PC-9 (cell line): ENCODE data around the gene LMX1B. TPM values are rescaled to one million over a fixed set of nuclear protein-coding genes. Genes with fewer than 3 reads are reported as not detected.
"Not testable (repeated sequence)": the region's sequence is repeated elsewhere in the genome, so short reads cannot be mapped to it uniquely, and the experiment has no call there.

Experiments used
- BruUV-seq: library from RNA; stranded (reverse); fragments of 400-500 nt; replicated peaks from 2 replicates; lab custom pipeline; 2021; lab: Mats Ljungman, UMichigan
- CTCF ChIA-PET: fragments of 300-600 bp; sonication (Branson Sonifier 250); formaldehyde crosslinking; loops from one replicate; lab custom pipeline; 2022; ENCODE audit warnings: antibody characterized with exemption; lab: Charles Lee
- POLR2A ChIA-PET: fragments of 300-600 bp; sonication (Branson Sonifier 250); formaldehyde crosslinking; loops from one replicate; lab custom pipeline; 2022; ENCODE audit warnings: antibody characterized with exemption; ENCODE audit not compliant: unreplicated experiment; lab: Charles Lee
- DNase-seq, 2 experiments: peaks; one replicate each; pipeline versions ENCODE4 v3.0.0 to v3.0.0-alpha.2; 2015 to 2022; ENCODE audit warnings: mixed read lengths in 1 of 2
- H2AFZ ChIP-seq: fragments of 200-600 bp; sonication (generic); 2 replicates; pipeline ENCODE4 v1.8.1; 2017; ENCODE audit warnings: antibody characterized with exemption
- H3F3A ChIP-seq: fragments of 200-600 bp; sonication (generic); 2 replicates; pipeline ENCODE4 v1.8.1; 2017; ENCODE audit warnings: antibody characterized with exemption, mild to moderate bottlenecking, low read depth; ENCODE audit not compliant: insufficient read depth
- H3K27ac ChIP-seq: fragments of 200-600 bp; sonication (generic); 2 replicates; pipeline ENCODE4 v1.6.1; 2016; ENCODE audit warnings: mixed run types
- H3K27me3 ChIP-seq: fragments of 200-600 bp; sonication (generic); 2 replicates; pipeline ENCODE4 v1.6.1; 2016; ENCODE audit warnings: low read depth, mixed run types; ENCODE audit not compliant: insufficient read depth
- H3K36me3 ChIP-seq: fragments of 200-600 bp; sonication (generic); 2 replicates; pipeline ENCODE4 v1.6.1; 2016; ENCODE audit warnings: low read depth, mixed run types
- H3K4me1 ChIP-seq: fragments of 200-600 bp; sonication (generic); replicated peaks from 2 replicates; pipeline ENCODE4 v1.6.1; 2016; ENCODE audit warnings: mixed run types; ENCODE audit not compliant: insufficient read depth
- H3K4me2 ChIP-seq: fragments of 200-600 bp; sonication (generic); 2 replicates; pipeline ENCODE4 v1.6.1; 2017; ENCODE audit warnings: mixed run types
- H3K4me3 ChIP-seq: fragments of 200-600 bp; sonication (generic); 2 replicates; pipeline ENCODE4 v1.6.1; 2016; ENCODE audit warnings: mixed run types
- H3K79me2 ChIP-seq: fragments of 200-600 bp; sonication (generic); 2 replicates; pipeline ENCODE4 v1.6.1; 2017; ENCODE audit warnings: low read depth, mixed run types
- H3K9me2 ChIP-seq: fragments of 200-600 bp; sonication (generic); 2 replicates; pipeline ENCODE4 v1.8.1; 2017; ENCODE audit warnings: mild to moderate bottlenecking; ENCODE audit not compliant: insufficient read depth
- H3K9me3 ChIP-seq: fragments of 200-600 bp; sonication (generic); 2 replicates; pipeline ENCODE4 v1.8.1; 2016; ENCODE audit warnings: low read depth; ENCODE audit not compliant: insufficient read depth
- H4K20me1 ChIP-seq: fragments of 200-600 bp; sonication (generic); 2 replicates; pipeline ENCODE4 v1.8.1; 2017; ENCODE audit not compliant: insufficient read depth
- EZH2 ChIP-seq: fragments of 200-600 bp; sonication (generic); IDR thresholded peaks from 2 replicates; pipeline ENCODE4 v1.8.0; 2017; ENCODE audit warnings: antibody characterized with exemption, low read depth
- intact Hi-C: fragments of 100-400 bp; cut with micrococcal nuclease; formaldehyde crosslinking; loops from one replicate; pipeline ENCODE4 v1.10.0; 2022; ENCODE audit not compliant: unreplicated experiment
- total RNA-seq: library from RNA; stranded (reverse); gene quantifications from 2 replicates; pipeline ENCODE4 v1.2.3, GENCODE V29; 2021
- TF ChIP-seq, protein P1 (sequence below): fragments of 200-600 bp; sonication (generic); conservative IDR thresholded peaks from 2 replicates; pipeline ENCODE4 v1.6.1; 2017; ENCODE audit warnings: mixed run types, antibody characterized with exemption, mild to moderate bottlenecking, moderate library complexity

The LMX1B gene
- total RNA-seq, 1 experiment from 2014 or later: not detected

DNA sequence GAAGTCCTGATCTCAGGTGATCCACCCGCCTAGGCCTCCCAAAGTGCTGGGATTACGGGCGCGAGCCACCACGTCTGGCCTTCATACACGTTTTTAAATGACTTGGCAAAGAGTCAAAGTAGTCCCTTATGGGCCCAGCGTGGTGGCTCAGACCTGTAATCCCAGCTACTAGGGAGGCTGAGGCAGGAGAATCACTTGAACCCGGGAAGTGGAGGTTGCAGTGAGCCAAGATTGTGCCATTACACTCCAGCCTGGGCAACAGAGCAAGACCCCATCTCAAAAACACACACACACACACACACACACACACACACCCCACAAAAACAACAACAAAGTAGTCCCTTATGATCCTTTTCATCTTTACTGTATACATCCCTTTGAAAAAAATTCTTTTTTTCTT, 116.9 kb downstream of the LMX1B start:
- H3K79me2 ChIP-seq, H3K9me3 ChIP-seq, CTCF ChIA-PET, H2AFZ ChIP-seq, H3K27ac ChIP-seq, H3K36me3 ChIP-seq, DNase-seq, H4K20me1 ChIP-seq, H3K4me2 ChIP-seq, H3K9me2 ChIP-seq, H3K4me3 ChIP-seq, intact Hi-C loops, BruUV-seq, H3F3A ChIP-seq, H3K27me3 ChIP-seq, H3K4me1 ChIP-seq: not testable (repeated sequence)
- POLR2A ChIA-PET: interaction anchor here (0.7 kb wide), 1 partner anchor 137 kb away, joined by 3 read pairs; no protein-coding TSS in a partner anchor

GRCh38 chr9:126733005-126733404, 119.3 kb downstream of the LMX1B start:
- no peaks in the 10 kb centered on the region for H3K36me3 ChIP-seq
- intact Hi-C loops: no loop called here
- H3K27ac ChIP-seq: no peak overlapping the region
- TF ChIP-seq, protein P1, sequence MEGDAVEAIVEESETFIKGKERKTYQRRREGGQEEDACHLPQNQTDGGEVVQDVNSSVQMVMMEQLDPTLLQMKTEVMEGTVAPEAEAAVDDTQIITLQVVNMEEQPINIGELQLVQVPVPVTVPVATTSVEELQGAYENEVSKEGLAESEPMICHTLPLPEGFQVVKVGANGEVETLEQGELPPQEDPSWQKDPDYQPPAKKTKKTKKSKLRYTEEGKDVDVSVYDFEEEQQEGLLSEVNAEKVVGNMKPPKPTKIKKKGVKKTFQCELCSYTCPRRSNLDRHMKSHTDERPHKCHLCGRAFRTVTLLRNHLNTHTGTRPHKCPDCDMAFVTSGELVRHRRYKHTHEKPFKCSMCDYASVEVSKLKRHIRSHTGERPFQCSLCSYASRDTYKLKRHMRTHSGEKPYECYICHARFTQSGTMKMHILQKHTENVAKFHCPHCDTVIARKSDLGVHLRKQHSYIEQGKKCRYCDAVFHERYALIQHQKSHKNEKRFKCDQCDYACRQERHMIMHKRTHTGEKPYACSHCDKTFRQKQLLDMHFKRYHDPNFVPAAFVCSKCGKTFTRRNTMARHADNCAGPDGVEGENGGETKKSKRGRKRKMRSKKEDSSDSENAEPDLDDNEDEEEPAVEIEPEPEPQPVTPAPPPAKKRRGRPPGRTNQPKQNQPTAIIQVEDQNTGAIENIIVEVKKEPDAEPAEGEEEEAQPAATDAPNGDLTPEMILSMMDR: no peak
- no peak for TF ChIP-seq EZH2
- ChIA-PET CTCF (interaction anchor here (0.5 to 0.7 kb wide), 3 partner anchors 48 to 1325 kb away, joined by 7 read pairs; no protein-coding TSS in a partner anchor), POLR2A (no interaction called here)
- no peaks in the 10 kb centered on the region for H3K79me2 ChIP-seq
- BruUV-seq: no TSS peak
- no peaks in the 10 kb centered on the region for H3K4me1 ChIP-seq
- no peak for DNase-seq
- H2AFZ ChIP-seq: 0 out of 2 replicates have a peak overlapping the region, but pooled peaks have one; percentile 18
- no peaks in the 10 kb centered on the region for H4K20me1 ChIP-seq
- H3K9me2 ChIP-seq: no peaks in the 10 kb centered on the region
- H3K9me3 ChIP-seq: peaks cover 6% of the 10 kb centered on the region
- H3K27me3 ChIP-seq: peaks cover 6% of the 10 kb centered on the region; the same call in 1 of the 2 replicates
- H3K4me3 ChIP-seq: no peak overlapping the region
- no peaks in the 10 kb centered on the region; the same call in 1 of the 2 replicates for H3F3A ChIP-seq
- H3K4me2 ChIP-seq: no peak overlapping the region

GRCh38 chr9:126734877-126735276, 121.1 kb downstream of the LMX1B start:
- CTCF ChIA-PET: no interaction called here
- no peak for DNase-seq
- Histone ChIP-seq H3K79me2 (no peaks in the 10 kb centered on the region), H3K9me2 (no peaks in the 10 kb centered on the region), H4K20me1 (no peaks in the 10 kb centered on the region), H3K27me3 (peaks cover 24% of the 10 kb centered on the region; the same call in 1 of the 2 replicates), H3K9me3 (peaks cover 6% of the 10 kb centered on the region), H3F3A (no peaks in the 10 kb centered on the region), H3K27ac (no peak overlapping the region), H3K4me2 (no peak overlapping the region), H2AFZ (no peak overlapping the region), H3K4me1 (no peaks in the 10 kb centered on the region), H3K4me3 (no peak overlapping the region), H3K36me3 (no peaks in the 10 kb centered on the region)
- POLR2A ChIA-PET: no interaction called here
- TF ChIP-seq, protein P1: no peak
- TF ChIP-seq EZH2: no peak
- intact Hi-C loops: no loop called here
- no TSS peak for BruUV-seq

DNA sequence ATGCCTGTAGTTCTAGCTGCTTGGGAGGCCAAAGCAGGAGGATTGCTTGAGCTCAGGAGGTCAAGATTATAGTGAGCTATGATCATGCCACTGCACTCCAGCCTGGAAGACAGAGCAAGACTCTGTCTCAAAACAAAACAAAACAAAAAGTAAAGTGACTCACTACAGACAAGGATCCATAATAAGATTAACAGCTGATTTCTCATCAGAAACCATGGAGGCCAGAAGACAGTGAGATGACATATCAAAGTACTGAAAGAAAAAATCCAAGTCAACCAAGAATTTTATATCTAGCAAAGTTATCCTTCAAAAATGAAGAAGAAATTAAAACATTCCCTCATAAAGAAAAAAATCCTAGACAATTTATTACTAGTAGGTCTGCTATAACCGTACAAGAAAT, 121.8 kb downstream of the LMX1B start:
- no TSS peak for BruUV-seq
- H3K79me2 ChIP-seq: no peaks in the 10 kb centered on the region
- H3K9me2 ChIP-seq: no peaks in the 10 kb centered on the region
- TF ChIP-seq EZH2: no peak
- TF ChIP-seq, protein P1: no peak
- no peaks in the 10 kb centered on the region for H3K4me1 ChIP-seq
- H3K4me3 ChIP-seq: no peak overlapping the region
- no peak for DNase-seq
- H3K9me3 ChIP-seq: peaks cover 6% of the 10 kb centered on the region
- no peak overlapping the region for H2AFZ ChIP-seq
- intact Hi-C loops: no loop called here
- no peak overlapping the region for H3K27ac ChIP-seq
- peaks cover 30% of the 10 kb centered on the region for H3K27me3 ChIP-seq
- CTCF ChIA-PET: no interaction called here
- no peaks in the 10 kb centered on the region for H3K36me3 ChIP-seq
- POLR2A ChIA-PET: no interaction called here
- no peaks in the 10 kb centered on the region for H4K20me1 ChIP-seq
- H3F3A ChIP-seq: no peaks in the 10 kb centered on the region
- H3K4me2 ChIP-seq: no peak overlapping the region
